SK-N-SH treated with all-trans-retinoic acid at 6 μM for 48 hours (cell line): ENCODE results near the gene GUCY2F.

Experiments
- CREB5 ChIP-seq: fragments of 250-450 bp; sonication (Bioruptor Pico); IDR thresholded peaks from 2 replicates; pipeline ENCODE4 v1.5.1; 2020; ENCODE audit warnings: low read depth, mild to moderate bottlenecking, moderate library complexity
- CSDC2 ChIP-seq: fragments of 250-450 bp; sonication (Bioruptor Pico); IDR thresholded peaks from 2 replicates; pipeline ENCODE4 v1.5.0; 2020; ENCODE audit warnings: mild to moderate bottlenecking, moderate library complexity
- CSRNP3 ChIP-seq: fragments of 250-450 bp; sonication (Bioruptor Pico); IDR thresholded peaks from 2 replicates; pipeline ENCODE4 v1.5.1; 2021; ENCODE audit warnings: mild to moderate bottlenecking, moderate library complexity
- ESRRG ChIP-seq: fragments of 250-450 bp; sonication (Bioruptor Pico); IDR thresholded peaks from 2 replicates; pipeline ENCODE4 v1.6.1; 2021; ENCODE audit warnings: mild to moderate bottlenecking
- GLIS3 ChIP-seq: fragments of 250-450 bp; sonication (Bioruptor Pico); IDR thresholded peaks from 2 replicates; pipeline ENCODE4 v1.5.0; 2020; ENCODE audit warnings: mild to moderate bottlenecking, moderate library complexity
- ISL1 ChIP-seq: fragments of 250-450 bp; sonication (Bioruptor Pico); IDR thresholded peaks from 2 replicates; pipeline ENCODE4 v2.1.2; 2022; ENCODE audit warnings: mild to moderate bottlenecking, moderate library complexity
- OSR1 ChIP-seq: fragments of 250-450 bp; sonication (Bioruptor Pico); IDR thresholded peaks from 2 replicates; pipeline ENCODE4 v1.8.0; 2022; ENCODE audit warnings: moderate library complexity, mild to moderate bottlenecking, inconsistent platforms
- PATZ1 ChIP-seq: fragments of 250-450 bp; sonication (Bioruptor Pico); IDR thresholded peaks from 2 replicates; pipeline ENCODE4 v1.8.0; 2020; ENCODE audit warnings: mild to moderate bottlenecking, moderate library complexity, borderline replicate concordance
- PPARA ChIP-seq: fragments of 250-450 bp; sonication (Bioruptor Pico); IDR thresholded peaks from 2 replicates; pipeline ENCODE4 v1.5.0; 2020; ENCODE audit warnings: mild to moderate bottlenecking, borderline replicate concordance
- TSHZ2 ChIP-seq: fragments of 250-450 bp; sonication (Bioruptor Pico); IDR thresholded peaks from 2 replicates; pipeline ENCODE4 v1.5.0; 2020; ENCODE audit warnings: mild to moderate bottlenecking, moderate library complexity
- ZFP30 ChIP-seq: fragments of 450-650 bp; formaldehyde crosslinking; IDR thresholded peaks from 2 replicates; pipeline ENCODE4 v1.5.0; 2022; ENCODE audit warnings: mild to moderate bottlenecking, moderate library complexity
- ZNF565 ChIP-seq: fragments of 450-650 bp; formaldehyde crosslinking; conservative IDR thresholded peaks from 2 replicates; pipeline ENCODE4 v1.5.0; 2020; ENCODE audit warnings: low read depth, mild to moderate bottlenecking, moderate library complexity
- ZNF8 ChIP-seq: fragments of 450-650 bp; formaldehyde crosslinking; IDR thresholded peaks from 2 replicates; pipeline ENCODE4 v1.5.0; 2020; ENCODE audit warnings: mild to moderate bottlenecking, moderate library complexity

GRCh38 chrX:109384699-109385098 is 97.2 kb downstream of the GUCY2F start:
- no peak for TF ChIP-seq TSHZ2 (CRISPR knock-in tag)
- no peak for TF ChIP-seq PATZ1 (CRISPR knock-in tag)
- TF ChIP-seq ZNF8 (CRISPR knock-in tag): no peak
- TF ChIP-seq OSR1 (CRISPR knock-in tag): no peak
- no peak for TF ChIP-seq CREB5 (CRISPR knock-in tag)
- no peak for TF ChIP-seq CSDC2 (CRISPR knock-in tag)
- TF ChIP-seq ISL1: no peak
- TF ChIP-seq ZFP30: no peak
- no peak for TF ChIP-seq GLIS3
- no peak for TF ChIP-seq CSRNP3
- TF ChIP-seq ESRRG (CRISPR knock-in tag): no peak
- TF ChIP-seq PPARA: no peak
- TF ChIP-seq ZNF565 (CRISPR knock-in tag): no peak
